H1 (cell line): ENCODE data around the gene DRAM2.
"Not testable (repeated sequence)": the region's sequence is repeated elsewhere in the genome, so short reads cannot be mapped to it uniquely, and the experiment has no call there.

ENCODE experiments used
- CBX5 ChIP-seq: fragments of 300-800, 300-1000 bp; sonication (generic); IDR thresholded peaks from 2 replicates; pipeline ENCODE4 v1.7.1; 2016; ENCODE audit warnings: antibody characterized with exemption, low read length, low read depth
- CHD2 ChIP-seq: IDR thresholded peaks from 2 replicates; pipeline ENCODE4 v1.6.1; 2012; ENCODE audit warnings: low read length, improper control_type of control experiment
- MAFK ChIP-seq: IDR thresholded peaks from 2 replicates; pipeline ENCODE4 v1.6.1; 2012; ENCODE audit warnings: low read depth, mild to moderate bottlenecking, improper control_type of control experiment, low read length
- POLR2A ChIP-seq, 2 experiments: IDR thresholded peaks; 1 replicate in 1 of 2; 2 replicates in 1 of 2; pipeline ENCODE4 v1.6.1; 2011; ENCODE audit warnings: low read depth in 2 of 2, low read length in 2 of 2, mild to moderate bottlenecking in 2 of 2; ENCODE audit errors: control extremely low read depth in 1 of 2
- POLR2AphosphoS5 ChIP-seq: IDR thresholded peaks from 2 replicates; pipeline ENCODE4 v1.6.1; 2011; ENCODE audit warnings: low read depth, low read length
- RXRA ChIP-seq: IDR thresholded peaks from 2 replicates; pipeline ENCODE4 v1.6.1; 2011; ENCODE audit warnings: low read depth, mild to moderate bottlenecking, low read length, moderate library complexity; ENCODE audit not compliant: insufficient read depth
- TF ChIP-seq, protein P1 (sequence below), 3 experiments: IDR thresholded peaks; 1 replicate in 2 of 3; 2 replicates in 1 of 3; pipeline versions ENCODE4 v1.5.1 to v1.6.1; 2011; ENCODE audit warnings: low read length in 3 of 3, mild to moderate bottlenecking in 3 of 3, inconsistent platforms in 2 of 3, low read depth in 1 of 3, moderate library complexity in 1 of 3; ENCODE audit not compliant: insufficient read depth in 1 of 3; ENCODE audit errors: control extremely low read depth in 1 of 3
- TF ChIP-seq, protein P2 (sequence below): IDR thresholded peaks from 2 replicates; pipeline ENCODE4 v1.6.1; 2011; ENCODE audit warnings: low read depth, mild to moderate bottlenecking, low read length; ENCODE audit not compliant: insufficient read depth

DNA sequence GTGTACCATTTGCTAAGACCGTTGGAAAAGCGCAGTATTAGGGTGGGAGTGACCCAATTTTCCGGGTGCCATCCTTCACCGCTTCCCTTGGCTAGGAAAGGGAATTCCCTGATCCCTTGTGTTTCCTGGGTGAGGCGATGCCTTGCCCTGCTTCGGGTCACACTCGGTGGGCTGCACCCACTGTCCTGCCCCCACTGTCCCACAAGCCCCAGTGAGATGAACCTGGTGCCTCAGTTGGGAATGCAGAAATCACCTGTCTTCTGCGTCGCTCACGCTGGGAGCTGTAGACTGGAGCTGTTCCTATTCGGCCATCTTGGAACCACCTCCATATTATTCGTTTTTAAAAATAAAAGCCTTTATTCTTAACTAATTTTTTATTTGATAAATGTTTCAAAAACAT lies 60.6 kb downstream of the DRAM2 start:
- TF ChIP-seq, protein P1, sequence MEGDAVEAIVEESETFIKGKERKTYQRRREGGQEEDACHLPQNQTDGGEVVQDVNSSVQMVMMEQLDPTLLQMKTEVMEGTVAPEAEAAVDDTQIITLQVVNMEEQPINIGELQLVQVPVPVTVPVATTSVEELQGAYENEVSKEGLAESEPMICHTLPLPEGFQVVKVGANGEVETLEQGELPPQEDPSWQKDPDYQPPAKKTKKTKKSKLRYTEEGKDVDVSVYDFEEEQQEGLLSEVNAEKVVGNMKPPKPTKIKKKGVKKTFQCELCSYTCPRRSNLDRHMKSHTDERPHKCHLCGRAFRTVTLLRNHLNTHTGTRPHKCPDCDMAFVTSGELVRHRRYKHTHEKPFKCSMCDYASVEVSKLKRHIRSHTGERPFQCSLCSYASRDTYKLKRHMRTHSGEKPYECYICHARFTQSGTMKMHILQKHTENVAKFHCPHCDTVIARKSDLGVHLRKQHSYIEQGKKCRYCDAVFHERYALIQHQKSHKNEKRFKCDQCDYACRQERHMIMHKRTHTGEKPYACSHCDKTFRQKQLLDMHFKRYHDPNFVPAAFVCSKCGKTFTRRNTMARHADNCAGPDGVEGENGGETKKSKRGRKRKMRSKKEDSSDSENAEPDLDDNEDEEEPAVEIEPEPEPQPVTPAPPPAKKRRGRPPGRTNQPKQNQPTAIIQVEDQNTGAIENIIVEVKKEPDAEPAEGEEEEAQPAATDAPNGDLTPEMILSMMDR (IDR thresholded peaks at IDR 0.05; ENCODE audit: control extremely low read depth in 1 of 3, insufficient read depth in 1 of 3, low read depth in 1 of 3, low read length in 3 of 3), result not testable (repeated sequence)
- TF ChIP-seq, protein P2, sequence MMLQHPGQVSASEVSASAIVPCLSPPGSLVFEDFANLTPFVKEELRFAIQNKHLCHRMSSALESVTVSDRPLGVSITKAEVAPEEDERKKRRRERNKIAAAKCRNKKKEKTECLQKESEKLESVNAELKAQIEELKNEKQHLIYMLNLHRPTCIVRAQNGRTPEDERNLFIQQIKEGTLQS, result not testable (repeated sequence)
- TF ChIP-seq POLR2AphosphoS5; CHD2; CBX5; MAFK; RXRA; POLR2A (IDR thresholded peaks at IDR 0.05; ENCODE audit: control extremely low read depth in 1 of 2, low read depth in 2 of 2, low read length in 2 of 2): not testable (repeated sequence)
